Esophagus muscularis mucosa (tissue), 3 donors: ENCODE measurements around the gene RRBP1.

Experiments
- POLR2A ChIP-seq: fragments of 450-650 bp; IDR thresholded peaks from one replicate; pipeline ENCODE4 v1.6.1; 2017; ENCODE audit warnings: antibody characterized with exemption, moderate library complexity, mild to moderate bottlenecking, low read depth
- TF ChIP-seq, protein P1 (sequence below), 3 experiments: fragments of 200-600 bp in 2 of 3; fragments of 450-650 bp in 1 of 3; sonication (generic) in 2 of 3; IDR thresholded peaks; one replicate each; pipeline ENCODE4 v1.5.1; 2017 to 2019; ENCODE audit warnings: antibody characterized with exemption in 3 of 3, mild to moderate bottlenecking in 2 of 3, moderate library complexity in 1 of 3

- no peak for TF ChIP-seq POLR2A
- TF ChIP-seq, protein P1, sequence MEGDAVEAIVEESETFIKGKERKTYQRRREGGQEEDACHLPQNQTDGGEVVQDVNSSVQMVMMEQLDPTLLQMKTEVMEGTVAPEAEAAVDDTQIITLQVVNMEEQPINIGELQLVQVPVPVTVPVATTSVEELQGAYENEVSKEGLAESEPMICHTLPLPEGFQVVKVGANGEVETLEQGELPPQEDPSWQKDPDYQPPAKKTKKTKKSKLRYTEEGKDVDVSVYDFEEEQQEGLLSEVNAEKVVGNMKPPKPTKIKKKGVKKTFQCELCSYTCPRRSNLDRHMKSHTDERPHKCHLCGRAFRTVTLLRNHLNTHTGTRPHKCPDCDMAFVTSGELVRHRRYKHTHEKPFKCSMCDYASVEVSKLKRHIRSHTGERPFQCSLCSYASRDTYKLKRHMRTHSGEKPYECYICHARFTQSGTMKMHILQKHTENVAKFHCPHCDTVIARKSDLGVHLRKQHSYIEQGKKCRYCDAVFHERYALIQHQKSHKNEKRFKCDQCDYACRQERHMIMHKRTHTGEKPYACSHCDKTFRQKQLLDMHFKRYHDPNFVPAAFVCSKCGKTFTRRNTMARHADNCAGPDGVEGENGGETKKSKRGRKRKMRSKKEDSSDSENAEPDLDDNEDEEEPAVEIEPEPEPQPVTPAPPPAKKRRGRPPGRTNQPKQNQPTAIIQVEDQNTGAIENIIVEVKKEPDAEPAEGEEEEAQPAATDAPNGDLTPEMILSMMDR (IDR thresholded peaks at IDR 0.05), result no peak
Observed at GRCh38 chr20:17668432-17668831, 13.6 kb downstream of the RRBP1 start.
